PC-3 (cell line): ENCODE data around the gene RNF149.

ENCODE experiments used
- CTCF ChIP-seq: fragments of 300-600 bp; sonication (generic); conservative IDR thresholded peaks from 2 replicates; pipeline ENCODE4 v1.5.1; 2017; ENCODE audit warnings: antibody characterized with exemption, low read depth, mild to moderate bottlenecking, low read length
- EZH2 ChIP-seq: fragments of 300-600 bp; sonication (generic); IDR thresholded peaks from one replicate; pipeline ENCODE4 v1.6.1; 2017; ENCODE audit warnings: antibody characterized with exemption, mild to moderate bottlenecking, low read length; ENCODE audit not compliant: unreplicated experiment
- EZH2phosphoT487 ChIP-seq: fragments of 300-600 bp; sonication (generic); IDR thresholded peaks from 2 replicates; pipeline ENCODE4 v1.6.1; 2018; ENCODE audit warnings: mild to moderate bottlenecking, antibody characterized with exemption, low read length, borderline replicate concordance

- TF ChIP-seq CTCF, result no peak
- no peak for TF ChIP-seq EZH2
- TF ChIP-seq EZH2phosphoT487, result no peak
Measured at GRCh38 chr2:101297383-101297782, 11.1 kb downstream of the RNF149 start.
